Measurements from ENCODE around the gene SRGAP2.
"Not testable (repeated sequence)": the region's sequence is repeated elsewhere in the genome, so short reads cannot be mapped to it uniquely, and the experiment has no call there.

GRCh38 chr1:206176114-206176502 lies 27.2 kb upstream of the SRGAP2 start:
- not testable (repeated sequence) for TF ChIP-seq POLR2A, EP300 (IDR thresholded peaks at IDR 0.05)
- TF ChIP-seq, protein P1, sequence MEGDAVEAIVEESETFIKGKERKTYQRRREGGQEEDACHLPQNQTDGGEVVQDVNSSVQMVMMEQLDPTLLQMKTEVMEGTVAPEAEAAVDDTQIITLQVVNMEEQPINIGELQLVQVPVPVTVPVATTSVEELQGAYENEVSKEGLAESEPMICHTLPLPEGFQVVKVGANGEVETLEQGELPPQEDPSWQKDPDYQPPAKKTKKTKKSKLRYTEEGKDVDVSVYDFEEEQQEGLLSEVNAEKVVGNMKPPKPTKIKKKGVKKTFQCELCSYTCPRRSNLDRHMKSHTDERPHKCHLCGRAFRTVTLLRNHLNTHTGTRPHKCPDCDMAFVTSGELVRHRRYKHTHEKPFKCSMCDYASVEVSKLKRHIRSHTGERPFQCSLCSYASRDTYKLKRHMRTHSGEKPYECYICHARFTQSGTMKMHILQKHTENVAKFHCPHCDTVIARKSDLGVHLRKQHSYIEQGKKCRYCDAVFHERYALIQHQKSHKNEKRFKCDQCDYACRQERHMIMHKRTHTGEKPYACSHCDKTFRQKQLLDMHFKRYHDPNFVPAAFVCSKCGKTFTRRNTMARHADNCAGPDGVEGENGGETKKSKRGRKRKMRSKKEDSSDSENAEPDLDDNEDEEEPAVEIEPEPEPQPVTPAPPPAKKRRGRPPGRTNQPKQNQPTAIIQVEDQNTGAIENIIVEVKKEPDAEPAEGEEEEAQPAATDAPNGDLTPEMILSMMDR (IDR thresholded peaks at IDR 0.05): not testable (repeated sequence)
